Left lung (tissue), 10 donors: ENCODE measurements around the gene BCAS1. TPM values are rescaled to one million over a fixed set of nuclear protein-coding genes. Genes with fewer than 3 reads are reported as not detected.

ENCODE experiments used
- ATAC-seq: fragments of 200-7000 bp; cut with Tn5 transposase; one replicate; pipeline ENCODE4 v1.9.1; 2020; ENCODE audit warnings: moderate library complexity
- DNase-seq, 4 donors: peaks; one replicate each; pipeline ENCODE4 v3.0.0-alpha.2; 2013 to 2020
- H3K27ac ChIP-seq, 2 donors: fragments of 200-600 bp; sonication (generic) in 1 of 2; one replicate each; pipeline versions ENCODE4 v1.5.0 to v1.8.0; 2020 to 2021
- H3K27me3 ChIP-seq, 2 donors: fragments of 200-600 bp; sonication (generic) in 1 of 2; one replicate each; pipeline versions ENCODE4 v1.5.0 to v1.8.0; 2020 to 2021
- H3K36me3 ChIP-seq, 2 donors: fragments of 200-600 bp; sonication (generic) in 1 of 2; one replicate each; pipeline versions ENCODE4 v1.5.0 to v1.8.0; 2020 to 2021
- H3K4me1 ChIP-seq, 2 donors: fragments of 200-600 bp; one replicate each; pipeline ENCODE4 v1.8.0; 2021
- H3K4me3 ChIP-seq, 2 donors: fragments of 200-600 bp; sonication (generic) in 1 of 2; one replicate each; pipeline versions ENCODE4 v1.5.0 to v1.8.0; 2020 to 2021; ENCODE audit warnings: mild to moderate bottlenecking in 1 of 2
- H3K9me3 ChIP-seq, 2 donors: fragments of 200-600 bp; sonication (generic) in 1 of 2; one replicate each; pipeline versions ENCODE4 v1.5.0 to v1.8.0; 2020 to 2021
- intact Hi-C, 2 donors: fragments of 100-400 bp; cut with DNase I; formaldehyde crosslinking; loops; one replicate each; pipeline versions ENCODE4 v1.11.2 to v1.14.2; 2022
- polyA plus RNA-seq, 6 donors: library from polyadenylated mRNA; unstranded; fragments of 120-200 nt; gene quantifications; one replicate each; pipeline ENCODE4 v1.2.1, GENCODE V29; 2013; ENCODE audit not compliant: insufficient read length in 6 of 6
- total RNA-seq, 2 donors: library from RNA; stranded (reverse); fragmentation: NEBNext Ultra II Directional; extraction: Animal tissue kit (Norgen Biotek cat#: 25700); gene quantifications; one replicate each; pipeline ENCODE4 v1.2.1, GENCODE V29; 2021
- TF ChIP-seq, protein P1 (sequence below), 2 donors: fragments of 200-600 bp; sonication (generic) in 1 of 2; IDR thresholded peaks; one replicate each; pipeline versions ENCODE4 v1.5.0 to v1.8.0; 2021; ENCODE audit warnings: antibody characterized with exemption in 2 of 2
- donor health status: DM: no; HTN: yes; CAD: no.
- donor health status: DM: no; HTN: no; CAD: no.

The BCAS1 gene
- total and polyA plus RNA-seq, 8 donors = 0.44 to 1.6 (median 0.81) TPM

- no peak for ATAC-seq
- no peak for DNase-seq
- intact Hi-C loops = no loop called here
- no peak overlapping the region for H3K4me3 ChIP-seq
- H3K27me3 ChIP-seq = no peaks in the 10 kb centered on the region
- H3K27ac ChIP-seq = peak overlapping the region in 1 of 2 donors; percentile 76
- TF ChIP-seq, protein P1, sequence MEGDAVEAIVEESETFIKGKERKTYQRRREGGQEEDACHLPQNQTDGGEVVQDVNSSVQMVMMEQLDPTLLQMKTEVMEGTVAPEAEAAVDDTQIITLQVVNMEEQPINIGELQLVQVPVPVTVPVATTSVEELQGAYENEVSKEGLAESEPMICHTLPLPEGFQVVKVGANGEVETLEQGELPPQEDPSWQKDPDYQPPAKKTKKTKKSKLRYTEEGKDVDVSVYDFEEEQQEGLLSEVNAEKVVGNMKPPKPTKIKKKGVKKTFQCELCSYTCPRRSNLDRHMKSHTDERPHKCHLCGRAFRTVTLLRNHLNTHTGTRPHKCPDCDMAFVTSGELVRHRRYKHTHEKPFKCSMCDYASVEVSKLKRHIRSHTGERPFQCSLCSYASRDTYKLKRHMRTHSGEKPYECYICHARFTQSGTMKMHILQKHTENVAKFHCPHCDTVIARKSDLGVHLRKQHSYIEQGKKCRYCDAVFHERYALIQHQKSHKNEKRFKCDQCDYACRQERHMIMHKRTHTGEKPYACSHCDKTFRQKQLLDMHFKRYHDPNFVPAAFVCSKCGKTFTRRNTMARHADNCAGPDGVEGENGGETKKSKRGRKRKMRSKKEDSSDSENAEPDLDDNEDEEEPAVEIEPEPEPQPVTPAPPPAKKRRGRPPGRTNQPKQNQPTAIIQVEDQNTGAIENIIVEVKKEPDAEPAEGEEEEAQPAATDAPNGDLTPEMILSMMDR (IDR thresholded peaks at IDR 0.05) = no peak
- H3K9me3 ChIP-seq = no peaks in the 10 kb centered on the region
- H3K36me3 ChIP-seq = no peaks in the 10 kb centered on the region
- peaks cover 14 to 81% of the 10 kb centered on the region in 2 donors for H3K4me1 ChIP-seq
Observed at GRCh38 chr20:53903652-53903987, 166.8 kb downstream of the BCAS1 start.

GRCh38 chr20:53902968-53903651 lies 167.3 kb downstream of the BCAS1 start:
- intact Hi-C loops = no loop called here
- Histone ChIP-seq H3K36me3 (no peaks in the 10 kb centered on the region), H3K9me3 (no peaks in the 10 kb centered on the region), H3K27ac (peak overlapping the region in 1 of 2 donors; percentile 76), H3K4me3 (no peak overlapping the region), H3K4me1 (peaks cover 14 to 81% of the 10 kb centered on the region in 2 donors), H3K27me3 (no peaks in the 10 kb centered on the region)
- no peak for DNase-seq
- no peak for ATAC-seq
- TF ChIP-seq, protein P1 (IDR thresholded peaks at IDR 0.05) = no peak

GRCh38 chr20:53901497-53902096 lies 168.8 kb downstream of the BCAS1 start:
- Histone ChIP-seq H3K4me3 (no peak overlapping the region), H3K27ac (peak overlapping the region; percentile 33 to 59), H3K9me3 (no peaks in the 10 kb centered on the region), H3K4me1 (peaks cover 14 to 73% of the 10 kb centered on the region in 2 donors), H3K36me3 (no peaks in the 10 kb centered on the region), H3K27me3 (no peaks in the 10 kb centered on the region)
- ATAC-seq (no peak), DNase-seq (no peak)
- intact Hi-C loops = no loop called here
- TF ChIP-seq, protein P1 (IDR thresholded peaks at IDR 0.05) = no peak

DNA sequence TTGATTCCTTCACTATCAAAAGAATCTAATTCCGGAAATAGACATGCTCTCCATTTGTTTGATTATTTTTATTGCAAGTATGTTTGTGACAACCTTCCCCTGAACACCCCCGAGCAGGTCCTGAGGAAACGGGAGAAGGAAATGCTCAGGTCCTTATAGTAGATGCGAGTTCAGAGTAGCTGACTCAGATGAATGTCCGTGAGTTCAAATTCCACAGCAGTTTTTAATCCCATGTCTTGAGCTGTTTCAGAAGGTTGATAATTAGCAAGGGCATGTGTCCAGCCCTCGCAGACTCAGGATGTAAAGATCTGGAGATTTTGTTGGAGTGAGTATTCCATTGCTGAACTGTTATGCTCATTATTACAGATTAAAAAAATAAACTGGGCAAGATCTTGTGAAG lies 169.3 kb downstream of the BCAS1 start:
- intact Hi-C loops = no loop called here
- Histone ChIP-seq H3K36me3 (no peaks in the 10 kb centered on the region), H3K4me3 (no peak overlapping the region), H3K4me1 (peaks cover 14 to 68% of the 10 kb centered on the region in 2 donors), H3K27ac (peak overlapping the region; percentile 33 to 59), H3K27me3 (no peaks in the 10 kb centered on the region), H3K9me3 (no peaks in the 10 kb centered on the region)
- peak; percentile 14 for ATAC-seq
- TF ChIP-seq, protein P1 (IDR thresholded peaks at IDR 0.05) = no peak
- no peak for DNase-seq

DNA sequence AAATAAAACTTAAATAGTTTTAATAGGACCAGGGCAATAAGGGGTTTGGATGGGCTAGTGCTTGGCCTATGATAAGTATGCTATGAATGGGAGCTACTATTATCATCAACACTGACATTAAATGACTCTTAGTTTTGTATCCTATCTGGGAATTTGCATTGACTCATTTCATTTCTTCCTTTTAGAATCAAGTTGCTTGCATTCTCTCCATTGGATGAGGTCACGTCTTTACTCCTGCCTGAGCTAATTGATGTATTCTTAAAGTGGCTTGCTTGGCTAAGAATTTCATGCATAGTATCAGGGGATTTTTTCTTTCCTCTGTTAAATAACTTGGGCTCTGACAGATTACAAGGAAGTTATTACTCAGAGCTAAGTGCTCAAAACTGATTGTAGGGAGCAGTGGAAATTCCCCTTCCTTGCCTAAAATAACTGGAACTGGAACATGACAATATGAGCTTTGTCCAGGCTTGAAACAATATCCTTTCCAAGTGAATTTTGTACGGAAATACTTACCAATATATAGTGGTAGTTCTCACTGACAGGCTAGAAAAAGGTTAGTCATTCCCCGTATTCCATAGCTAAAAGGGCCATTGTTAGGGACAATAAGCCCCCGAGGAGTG lies 169.9 kb downstream of the BCAS1 start:
- DNase-seq (no peak), ATAC-seq (peak; percentile 64)
- Histone ChIP-seq H3K4me3 (no peak overlapping the region), H3K36me3 (no peaks in the 10 kb centered on the region), H3K4me1 (peaks cover 14 to 62% of the 10 kb centered on the region in 2 donors), H3K27ac (peak overlapping the region; percentile 33 to 59), H3K9me3 (no peaks in the 10 kb centered on the region), H3K27me3 (no peaks in the 10 kb centered on the region)
- TF ChIP-seq, protein P1 (IDR thresholded peaks at IDR 0.05) = no peak
- intact Hi-C loops = no loop called here
